HG03354 (cell line): ENCODE results near the gene SLC22A2.
"Not testable (repeated sequence)": the region's sequence is repeated elsewhere in the genome, so short reads cannot be mapped to it uniquely, and the experiment has no call there.

Experiments
- ATAC-seq: cut with Tn5 transposase; IDR thresholded peaks from one replicate; pipeline ENCODE4 v1.9.1; 2021; ENCODE audit warnings: mild to moderate bottlenecking; ENCODE audit not compliant: unreplicated experiment, poor library complexity, severe bottlenecking

The SLC22A2 gene

DNA sequence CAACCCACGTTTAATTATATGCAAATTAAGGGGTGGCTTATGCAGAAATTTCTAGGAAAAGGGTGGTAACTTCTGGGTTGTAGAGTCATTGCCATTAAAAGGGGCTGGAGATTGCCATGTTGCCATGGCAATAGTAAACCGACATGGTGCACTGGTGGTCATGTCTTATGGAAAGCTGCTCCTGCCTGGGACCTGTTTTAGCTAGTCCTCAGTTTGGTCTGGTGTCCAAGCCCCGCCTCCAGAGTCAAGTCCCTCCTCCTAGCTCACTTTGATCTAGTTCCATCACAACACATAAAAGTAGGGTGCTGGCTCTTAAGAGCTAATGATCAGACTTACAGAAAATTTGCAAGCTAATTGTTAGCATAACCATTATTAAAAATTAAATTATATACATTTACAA, 5.3 kb downstream of the SLC22A2 start:
- no peak for ATAC-seq

DNA sequence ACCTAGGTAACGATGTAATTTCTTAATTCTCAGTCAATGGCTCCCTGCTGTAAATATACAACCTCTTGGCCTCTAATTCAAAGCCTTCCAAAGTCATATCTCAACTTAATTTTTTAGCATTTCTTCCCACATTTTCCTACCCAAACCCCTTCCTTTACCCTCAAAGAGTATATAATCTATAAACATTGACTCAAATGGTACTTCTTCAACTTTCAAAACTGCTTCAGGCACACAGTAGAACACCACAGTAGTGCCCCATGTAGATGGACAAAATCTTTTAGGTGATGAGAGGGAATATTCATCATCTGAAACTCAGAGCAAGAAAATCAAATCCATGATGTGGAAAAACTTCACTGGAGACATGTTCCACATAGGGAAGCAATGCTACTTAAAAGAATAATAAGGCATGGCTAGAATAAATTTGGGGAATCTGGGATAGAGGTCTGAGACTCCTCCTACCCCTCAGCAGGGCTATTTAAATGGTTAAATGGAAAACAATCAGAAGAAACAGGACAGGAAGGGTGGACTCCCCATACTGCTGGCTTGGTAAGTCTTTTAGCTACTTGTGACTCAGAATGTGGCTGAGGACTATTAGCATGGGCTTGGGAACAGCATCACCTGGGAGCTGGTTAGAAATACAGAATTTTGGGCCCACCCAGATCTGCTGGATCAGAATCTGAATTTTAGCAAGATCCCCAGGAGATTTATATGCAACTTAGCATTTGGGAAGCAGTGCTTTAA, 6.4 kb downstream of the SLC22A2 start:
- no peak for ATAC-seq

GRCh38 chr6:160249671-160250070, 8.9 kb downstream of the SLC22A2 start:
- no peak for ATAC-seq

GRCh38 chr6:160248538-160248937, 10.1 kb downstream of the SLC22A2 start:
- no peak for ATAC-seq

DNA sequence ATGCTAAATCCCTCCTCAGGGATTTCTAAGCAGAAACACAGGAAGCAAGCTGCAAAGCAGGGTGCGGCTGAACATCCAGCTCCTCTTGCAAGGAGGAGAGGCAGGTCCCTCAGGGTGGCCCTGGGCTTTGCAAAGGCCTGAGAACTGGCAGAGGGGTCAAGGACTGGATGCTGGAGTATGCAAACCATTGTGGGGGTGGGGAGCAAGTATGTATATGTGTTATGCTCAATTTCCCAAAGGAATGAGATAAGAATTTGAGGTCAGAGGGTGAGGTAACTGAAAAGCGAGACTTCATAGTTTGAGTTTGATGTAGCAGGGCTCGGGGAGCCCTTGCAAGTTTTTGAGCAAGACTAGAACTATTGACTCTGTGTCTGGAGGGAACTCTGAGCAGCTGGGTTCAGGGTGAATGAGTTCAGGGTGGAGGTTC, 11.2 kb downstream of the SLC22A2 start:
- ATAC-seq: no peak

GRCh38 chr6:160240691-160241084, 17.9 kb downstream of the SLC22A2 start:
- no peak for ATAC-seq

DNA sequence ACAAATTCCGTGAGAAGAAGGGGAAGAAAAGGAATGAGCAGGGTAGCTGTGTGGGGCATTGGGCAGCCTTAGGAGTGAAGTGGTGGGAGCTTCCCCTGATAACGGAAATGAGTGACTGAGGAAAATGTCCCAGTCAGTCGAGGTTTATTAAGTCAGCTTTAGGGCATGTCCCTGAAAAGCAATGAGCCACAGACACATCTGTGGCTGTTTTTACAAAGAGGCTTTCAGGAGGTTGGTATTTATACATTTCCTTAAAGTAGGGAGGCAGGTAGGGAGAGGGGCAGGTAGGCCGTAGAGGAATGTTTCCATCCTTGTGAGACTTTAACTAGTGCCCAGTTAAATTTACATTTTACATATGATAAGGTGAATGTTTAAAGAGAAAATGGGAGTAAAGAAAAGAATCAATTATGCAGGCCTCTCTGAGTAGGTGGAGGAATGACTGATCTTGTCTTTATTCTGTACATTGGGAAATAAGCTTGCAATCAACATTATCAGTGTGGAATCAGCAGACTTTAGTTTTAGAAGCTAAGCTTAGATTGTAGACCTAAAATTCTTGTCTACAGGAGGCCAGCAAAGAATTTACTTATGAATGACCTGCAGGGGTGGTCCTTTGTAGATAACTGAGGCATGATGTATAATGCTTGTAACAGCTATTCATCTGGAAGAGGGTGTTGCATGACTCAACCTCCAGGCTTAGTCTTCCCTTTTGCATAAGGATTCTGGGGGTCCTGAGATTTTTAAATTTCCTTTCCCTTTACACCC, 18.5 kb downstream of the SLC22A2 start:
- no peak for ATAC-seq

GRCh38 chr6:160238761-160239751, 19.6 kb downstream of the SLC22A2 start:
- no peak for ATAC-seq

DNA sequence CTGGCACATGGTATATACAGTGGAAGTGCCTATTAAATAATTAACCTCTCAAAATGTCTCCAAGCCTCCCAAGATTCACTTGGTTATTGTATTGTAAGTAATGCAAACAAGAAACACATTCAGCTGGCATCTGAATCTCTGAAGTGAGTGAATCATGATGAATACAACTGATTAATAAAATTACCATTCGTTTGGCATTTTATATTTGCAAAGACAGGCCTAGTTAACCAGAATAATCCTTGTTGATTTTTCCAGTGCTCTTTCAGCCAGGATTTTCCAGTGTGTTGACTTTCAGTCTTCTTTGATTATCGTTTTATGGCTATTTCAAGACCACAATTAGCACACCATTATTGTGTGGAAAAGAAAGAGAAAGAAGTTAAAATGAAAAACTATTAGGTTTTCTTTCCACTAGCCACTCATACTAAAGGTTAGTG, 20.3 kb downstream of the SLC22A2 start:
- no peak for ATAC-seq

- ATAC-seq: not testable (repeated sequence)
Measured at GRCh38 chr6:160237597-160238275, 20.9 kb downstream of the SLC22A2 start.

DNA sequence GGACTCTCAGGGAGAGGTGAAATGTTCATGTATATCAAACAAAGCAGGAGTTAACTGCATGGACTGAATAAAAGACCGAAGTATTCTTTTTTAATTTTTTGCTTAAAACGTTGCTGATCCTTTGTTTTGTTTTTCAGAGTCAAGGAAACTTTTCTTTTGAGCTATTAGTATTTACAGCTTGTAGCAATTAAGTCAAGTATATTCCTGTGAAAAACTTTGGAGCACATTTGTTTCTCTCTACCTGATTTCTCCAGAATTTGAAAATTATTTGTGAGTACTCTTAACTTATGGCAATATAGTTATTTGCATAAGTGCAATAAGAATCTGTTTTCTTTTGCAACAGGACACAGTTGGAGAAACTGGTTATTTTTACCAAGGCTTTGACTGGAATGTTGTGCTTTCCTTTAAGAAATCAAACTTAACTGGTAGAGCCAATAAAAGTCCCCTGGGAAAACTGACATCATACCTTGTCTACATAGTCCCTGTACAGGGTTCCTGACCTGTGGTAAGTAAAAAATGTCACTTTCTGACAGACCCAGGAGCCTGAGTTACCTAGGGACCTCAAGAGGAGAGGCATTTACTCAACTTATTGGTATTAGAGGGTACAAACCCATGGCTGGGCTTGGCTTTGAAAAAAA, 22.3 kb downstream of the SLC22A2 start:
- ATAC-seq: not testable (repeated sequence)

- not testable (repeated sequence) for ATAC-seq
Measured at GRCh38 chr6:160233950-160234640, 24.5 kb downstream of the SLC22A2 start.

GRCh38 chr6:160227769-160228161, 30.9 kb downstream of the SLC22A2 start:
- ATAC-seq: no peak

DNA sequence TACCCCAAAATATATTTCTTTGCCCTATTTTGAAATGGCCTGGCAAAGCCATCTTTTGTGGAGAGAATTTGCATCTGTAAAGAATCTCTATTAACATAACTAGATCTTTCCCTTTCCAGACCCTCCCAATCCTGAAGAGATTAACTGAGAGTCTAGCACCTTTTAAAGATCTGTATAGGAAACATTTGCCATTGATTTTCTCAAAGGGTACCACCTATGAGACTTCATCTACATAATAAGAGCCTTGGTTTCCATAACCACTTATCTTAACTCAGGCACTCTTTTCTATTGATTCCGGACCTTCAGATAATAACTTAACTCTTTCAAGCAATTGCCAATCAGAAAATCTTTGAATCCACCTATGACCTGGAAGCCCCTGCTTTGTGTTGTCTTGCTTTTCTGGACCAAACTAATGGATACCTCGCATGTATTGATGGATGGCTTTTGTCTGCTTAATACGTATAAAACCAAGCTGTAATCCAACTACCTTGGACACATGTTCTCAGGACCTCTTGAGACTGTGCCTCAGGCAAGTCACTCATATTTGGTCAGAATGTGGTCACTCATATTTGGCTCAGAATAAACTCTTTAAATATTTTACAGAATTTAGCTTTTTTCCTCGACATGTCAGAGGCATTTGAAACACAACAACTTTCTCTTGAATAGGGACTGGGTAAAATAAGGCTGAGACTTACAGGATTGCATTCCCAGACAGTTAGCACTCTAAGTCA, 31.4 kb downstream of the SLC22A2 start:
- ATAC-seq: no peak

- ATAC-seq: no peak
Measured at GRCh38 chr6:160226118-160226591, 32.5 kb downstream of the SLC22A2 start.

- ATAC-seq: no peak
Measured at GRCh38 chr6:160224639-160225237, 33.9 kb downstream of the SLC22A2 start.

DNA sequence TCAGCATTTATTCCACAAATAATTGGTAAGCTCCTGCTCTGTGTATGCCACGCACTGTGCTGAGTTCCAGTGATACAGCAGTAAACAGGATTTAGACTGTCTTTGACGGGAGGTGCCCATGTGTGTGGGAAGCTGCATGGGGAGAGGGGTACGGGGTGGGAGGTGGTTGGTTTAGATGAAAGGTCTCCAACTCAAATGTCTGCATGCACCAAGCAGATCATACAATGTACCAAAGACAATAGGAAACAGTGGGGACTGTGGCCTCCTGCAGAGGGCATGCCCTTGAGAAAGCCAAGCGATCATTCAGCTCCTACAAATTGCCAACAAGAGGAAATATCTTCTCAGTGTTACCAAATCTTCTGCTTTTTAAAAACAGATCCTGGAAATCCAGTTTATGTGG, 36.1 kb downstream of the SLC22A2 start:
- ATAC-seq: no peak
